ENCODE measurements around the gene HMGB1.
"Not testable (repeated sequence)": the region's sequence is repeated elsewhere in the genome, so short reads cannot be mapped to it uniquely, and the experiment has no call there.

Gene HMGB1

DNA sequence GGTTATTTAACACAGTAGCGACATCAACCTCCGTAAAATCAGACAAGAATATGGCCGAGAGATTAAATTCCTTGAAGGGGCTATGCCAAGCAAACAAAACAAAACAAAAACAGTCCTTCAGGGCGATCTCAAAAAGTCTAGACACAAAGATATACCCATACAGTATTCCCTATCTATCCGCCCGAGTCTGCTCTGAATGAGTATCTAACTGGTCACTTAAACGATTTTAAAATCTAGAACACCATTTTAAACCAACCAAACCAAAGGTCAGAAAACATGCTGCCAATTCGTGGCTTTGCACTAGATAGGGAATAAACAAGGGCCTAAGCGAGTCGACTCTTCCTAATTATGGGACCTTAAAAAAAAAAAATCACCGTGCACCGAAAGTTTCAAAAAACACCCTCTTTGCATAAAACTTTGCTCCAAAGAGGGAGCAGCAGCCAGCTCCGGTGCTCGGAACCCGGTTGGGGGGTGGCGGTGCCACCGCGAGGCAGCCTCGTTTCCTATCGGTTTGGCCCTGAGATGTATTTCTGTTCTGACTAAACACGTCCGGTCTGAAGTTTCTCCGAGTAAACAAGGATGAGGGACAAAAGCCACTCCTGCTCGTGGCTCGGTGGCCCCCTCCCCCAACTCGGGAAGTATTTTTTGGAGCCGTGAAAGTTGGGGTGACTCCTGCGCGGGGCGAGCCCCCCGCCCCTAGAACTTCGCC lies 1.8 kb downstream of the HMGB1 start:
- TF ChIP-seq, protein P1, sequence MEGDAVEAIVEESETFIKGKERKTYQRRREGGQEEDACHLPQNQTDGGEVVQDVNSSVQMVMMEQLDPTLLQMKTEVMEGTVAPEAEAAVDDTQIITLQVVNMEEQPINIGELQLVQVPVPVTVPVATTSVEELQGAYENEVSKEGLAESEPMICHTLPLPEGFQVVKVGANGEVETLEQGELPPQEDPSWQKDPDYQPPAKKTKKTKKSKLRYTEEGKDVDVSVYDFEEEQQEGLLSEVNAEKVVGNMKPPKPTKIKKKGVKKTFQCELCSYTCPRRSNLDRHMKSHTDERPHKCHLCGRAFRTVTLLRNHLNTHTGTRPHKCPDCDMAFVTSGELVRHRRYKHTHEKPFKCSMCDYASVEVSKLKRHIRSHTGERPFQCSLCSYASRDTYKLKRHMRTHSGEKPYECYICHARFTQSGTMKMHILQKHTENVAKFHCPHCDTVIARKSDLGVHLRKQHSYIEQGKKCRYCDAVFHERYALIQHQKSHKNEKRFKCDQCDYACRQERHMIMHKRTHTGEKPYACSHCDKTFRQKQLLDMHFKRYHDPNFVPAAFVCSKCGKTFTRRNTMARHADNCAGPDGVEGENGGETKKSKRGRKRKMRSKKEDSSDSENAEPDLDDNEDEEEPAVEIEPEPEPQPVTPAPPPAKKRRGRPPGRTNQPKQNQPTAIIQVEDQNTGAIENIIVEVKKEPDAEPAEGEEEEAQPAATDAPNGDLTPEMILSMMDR (IDR thresholded peaks at IDR 0.05; ENCODE audit: poor library complexity, severe bottlenecking): no peak
- Histone ChIP-seq H3K27me3 (ENCODE audit: insufficient read depth, poor library complexity, severe bottlenecking) (no peaks in the 10 kb centered on the region), H3K27ac (ENCODE audit: poor library complexity, severe bottlenecking) (peak overlapping the region; percentile 87), H3K36me3 (ENCODE audit: low read depth) (peaks cover 39% of the 10 kb centered on the region), H3K4me3 (ENCODE audit: severe bottlenecking) (peak overlapping the region; percentile 53), H3K9me3 (ENCODE audit: severe bottlenecking) (no peaks in the 10 kb centered on the region), H3K4me1 (ENCODE audit: insufficient read depth, poor library complexity, severe bottlenecking) (peaks cover 21% of the 10 kb centered on the region)
- DNase-seq (ENCODE audit: low spot score) (no peak), ATAC-seq (ENCODE audit: low read depth) (no peak)

GRCh38 chr13:30461279-30462066 lies 4.3 kb downstream of the HMGB1 start:
- H3K4me3 ChIP-seq (ENCODE audit: severe bottlenecking); H3K9me3 ChIP-seq (ENCODE audit: severe bottlenecking); H3K27me3 ChIP-seq (ENCODE audit: insufficient read depth, poor library complexity, severe bottlenecking); ATAC-seq (ENCODE audit: low read depth); DNase-seq (ENCODE audit: low spot score): not testable (repeated sequence)
- peaks cover 44% of the 10 kb centered on the region for H3K36me3 ChIP-seq (ENCODE audit: low read depth)
- H3K27ac ChIP-seq (ENCODE audit: poor library complexity, severe bottlenecking): peak overlapping the region; percentile 87
- H3K4me1 ChIP-seq (ENCODE audit: insufficient read depth, poor library complexity, severe bottlenecking): peaks cover 14% of the 10 kb centered on the region
- TF ChIP-seq, protein P1 (IDR thresholded peaks at IDR 0.05; ENCODE audit: poor library complexity, severe bottlenecking): peak; percentile 30

DNA sequence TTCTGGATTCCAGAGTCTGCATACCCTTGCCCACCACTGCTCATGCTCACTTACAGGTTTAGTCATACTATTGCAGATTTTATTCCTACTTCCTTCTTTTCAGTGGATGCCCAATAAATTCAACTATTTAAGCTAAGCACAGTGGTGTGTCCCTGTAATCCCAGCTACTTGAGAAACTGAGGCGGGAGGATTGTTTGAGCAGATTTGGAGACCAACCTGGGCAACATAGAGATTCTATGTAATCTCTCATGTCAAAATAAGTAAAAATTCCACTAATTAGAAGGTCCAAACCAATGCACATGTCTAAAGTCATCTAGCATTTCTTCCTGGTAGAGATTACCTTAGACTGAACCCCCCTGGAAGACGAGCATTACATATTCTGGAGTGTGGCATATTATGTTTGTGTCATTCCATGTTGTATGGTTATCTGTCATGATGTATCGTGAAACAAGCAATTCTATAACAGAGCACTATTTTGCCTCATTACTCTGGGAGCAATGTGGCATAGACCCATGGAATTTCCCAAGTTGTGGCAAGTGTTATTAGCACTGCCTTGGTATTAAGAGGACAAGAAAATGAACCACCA lies 8.3 kb downstream of the HMGB1 start:
- Histone ChIP-seq H3K9me3 (ENCODE audit: severe bottlenecking) (no peaks in the 10 kb centered on the region), H3K27me3 (ENCODE audit: insufficient read depth, poor library complexity, severe bottlenecking) (no peaks in the 10 kb centered on the region), H3K36me3 (ENCODE audit: low read depth) (peaks cover 29% of the 10 kb centered on the region), H3K27ac (ENCODE audit: poor library complexity, severe bottlenecking) (no peak overlapping the region), H3K4me1 (ENCODE audit: insufficient read depth, poor library complexity, severe bottlenecking) (no peaks in the 10 kb centered on the region), H3K4me3 (ENCODE audit: severe bottlenecking) (no peak overlapping the region)
- DNase-seq (ENCODE audit: low spot score) (no peak), ATAC-seq (ENCODE audit: low read depth) (peak; percentile 23; the same call in 1 of the 3 replicates)
- TF ChIP-seq, protein P1 (IDR thresholded peaks at IDR 0.05; ENCODE audit: poor library complexity, severe bottlenecking): no peak

DNA sequence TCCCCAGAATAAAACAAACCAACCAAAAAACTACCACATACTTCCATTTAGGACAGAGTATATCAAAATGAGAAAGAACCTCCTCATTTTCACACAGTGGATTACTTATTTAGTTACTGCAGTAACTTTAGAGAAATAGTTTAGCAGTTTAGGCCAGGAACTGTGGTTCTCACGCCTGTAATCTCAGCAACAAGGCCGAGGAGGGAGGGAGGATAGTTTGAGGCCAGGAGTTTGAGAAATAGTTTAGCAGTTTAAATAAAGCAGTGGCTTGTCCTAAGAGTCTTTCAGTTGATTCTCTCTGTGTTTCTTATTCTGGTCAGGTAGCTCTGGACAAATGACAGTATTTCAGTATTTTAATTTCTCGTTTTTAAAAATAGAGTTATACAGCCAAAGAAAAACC lies 9.4 kb downstream of the HMGB1 start:
- H3K27ac ChIP-seq (ENCODE audit: poor library complexity, severe bottlenecking): no peak overlapping the region
- ATAC-seq (ENCODE audit: low read depth) (no peak), DNase-seq (ENCODE audit: low spot score) (no peak)
- TF ChIP-seq, protein P1 (IDR thresholded peaks at IDR 0.05; ENCODE audit: poor library complexity, severe bottlenecking): no peak
- peaks cover 18% of the 10 kb centered on the region for H3K36me3 ChIP-seq (ENCODE audit: low read depth)
- no peaks in the 10 kb centered on the region for H3K9me3 ChIP-seq (ENCODE audit: severe bottlenecking)
- H3K4me3 ChIP-seq (ENCODE audit: severe bottlenecking): no peak overlapping the region
- no peaks in the 10 kb centered on the region for H3K4me1 ChIP-seq (ENCODE audit: insufficient read depth, poor library complexity, severe bottlenecking)
- H3K27me3 ChIP-seq (ENCODE audit: insufficient read depth, poor library complexity, severe bottlenecking): no peaks in the 10 kb centered on the region
